Retinal pigment epithelial cell (primary cell): Measurements from ENCODE around the gene APP.

Source experiments
- DNase-seq: peaks from one replicate; pipeline ENCODE4 v3.0.0-alpha.2; 2010; ENCODE audit warnings: low read depth
- H3K4me3 ChIP-seq: 2 replicates; pipeline ENCODE4 v1.5.1; 2011; ENCODE audit warnings: mild to moderate bottlenecking, low read length, control low read depth, moderate library complexity
- TF ChIP-seq, protein P1 (sequence below): conservative IDR thresholded peaks from 2 replicates; pipeline ENCODE4 v1.5.1; 2011; ENCODE audit warnings: low read depth, low read length, control low read depth, inconsistent platforms

The APP gene

DNA sequence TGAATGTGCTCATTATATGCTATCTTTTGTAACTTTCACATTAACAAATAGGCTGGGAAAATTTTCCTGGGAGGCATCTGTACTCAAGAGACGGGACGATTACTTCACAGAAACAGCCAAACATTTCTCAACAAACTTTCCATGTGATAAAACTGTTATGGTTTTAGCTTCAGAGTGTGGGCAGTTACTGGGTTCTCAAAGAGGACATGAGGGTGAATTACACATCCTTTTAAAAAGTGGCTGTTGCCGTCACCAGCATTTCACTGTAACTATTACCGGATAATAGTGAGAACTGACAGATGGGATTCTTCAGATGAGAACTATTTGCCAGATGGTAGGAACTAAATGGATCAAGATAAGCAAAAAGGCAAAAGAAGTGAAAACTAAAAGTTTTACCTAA is 109.1 kb downstream of the APP start:
- DNase-seq: no peak
- TF ChIP-seq, protein P1, sequence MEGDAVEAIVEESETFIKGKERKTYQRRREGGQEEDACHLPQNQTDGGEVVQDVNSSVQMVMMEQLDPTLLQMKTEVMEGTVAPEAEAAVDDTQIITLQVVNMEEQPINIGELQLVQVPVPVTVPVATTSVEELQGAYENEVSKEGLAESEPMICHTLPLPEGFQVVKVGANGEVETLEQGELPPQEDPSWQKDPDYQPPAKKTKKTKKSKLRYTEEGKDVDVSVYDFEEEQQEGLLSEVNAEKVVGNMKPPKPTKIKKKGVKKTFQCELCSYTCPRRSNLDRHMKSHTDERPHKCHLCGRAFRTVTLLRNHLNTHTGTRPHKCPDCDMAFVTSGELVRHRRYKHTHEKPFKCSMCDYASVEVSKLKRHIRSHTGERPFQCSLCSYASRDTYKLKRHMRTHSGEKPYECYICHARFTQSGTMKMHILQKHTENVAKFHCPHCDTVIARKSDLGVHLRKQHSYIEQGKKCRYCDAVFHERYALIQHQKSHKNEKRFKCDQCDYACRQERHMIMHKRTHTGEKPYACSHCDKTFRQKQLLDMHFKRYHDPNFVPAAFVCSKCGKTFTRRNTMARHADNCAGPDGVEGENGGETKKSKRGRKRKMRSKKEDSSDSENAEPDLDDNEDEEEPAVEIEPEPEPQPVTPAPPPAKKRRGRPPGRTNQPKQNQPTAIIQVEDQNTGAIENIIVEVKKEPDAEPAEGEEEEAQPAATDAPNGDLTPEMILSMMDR: no peak
- no peak overlapping the region for H3K4me3 ChIP-seq

DNA sequence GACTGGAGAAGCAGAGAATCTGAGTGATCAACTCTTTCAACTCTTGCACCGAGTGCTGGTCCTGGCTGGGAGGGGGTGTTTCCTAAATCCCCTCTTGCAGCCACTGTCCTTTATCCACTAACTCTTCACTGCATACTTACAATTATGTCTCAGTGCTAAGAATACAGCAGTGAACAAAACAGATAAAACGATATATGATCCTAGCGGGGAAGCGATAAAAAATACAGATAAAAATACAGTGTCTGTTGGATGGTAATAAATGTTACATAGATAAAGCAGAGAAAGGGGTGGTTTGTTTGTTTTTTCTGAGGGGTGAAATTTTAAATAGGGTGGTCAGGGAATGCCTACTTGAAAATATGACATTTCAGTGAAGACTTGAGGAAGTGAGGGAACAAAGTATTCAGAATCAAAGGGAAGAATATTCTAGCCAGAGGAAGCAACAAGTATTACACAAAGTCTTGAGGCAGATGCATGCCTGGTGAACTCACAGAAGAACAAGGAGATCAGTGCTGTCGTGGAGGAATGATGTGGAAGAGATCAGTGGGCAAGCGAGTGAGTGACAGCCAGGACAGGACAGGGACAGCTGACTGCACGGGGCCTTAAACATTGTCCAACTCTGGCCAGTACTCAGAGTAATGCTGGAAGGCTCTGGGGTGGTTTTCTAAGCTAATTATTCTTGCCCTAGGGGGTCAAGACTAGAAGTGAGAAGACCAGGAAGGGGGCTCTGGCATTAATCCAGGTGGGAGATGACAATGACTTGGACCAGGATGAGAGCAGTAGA is 110.0 kb downstream of the APP start:
- no peak overlapping the region for H3K4me3 ChIP-seq
- TF ChIP-seq, protein P1: no peak
- DNase-seq: no peak

DNA sequence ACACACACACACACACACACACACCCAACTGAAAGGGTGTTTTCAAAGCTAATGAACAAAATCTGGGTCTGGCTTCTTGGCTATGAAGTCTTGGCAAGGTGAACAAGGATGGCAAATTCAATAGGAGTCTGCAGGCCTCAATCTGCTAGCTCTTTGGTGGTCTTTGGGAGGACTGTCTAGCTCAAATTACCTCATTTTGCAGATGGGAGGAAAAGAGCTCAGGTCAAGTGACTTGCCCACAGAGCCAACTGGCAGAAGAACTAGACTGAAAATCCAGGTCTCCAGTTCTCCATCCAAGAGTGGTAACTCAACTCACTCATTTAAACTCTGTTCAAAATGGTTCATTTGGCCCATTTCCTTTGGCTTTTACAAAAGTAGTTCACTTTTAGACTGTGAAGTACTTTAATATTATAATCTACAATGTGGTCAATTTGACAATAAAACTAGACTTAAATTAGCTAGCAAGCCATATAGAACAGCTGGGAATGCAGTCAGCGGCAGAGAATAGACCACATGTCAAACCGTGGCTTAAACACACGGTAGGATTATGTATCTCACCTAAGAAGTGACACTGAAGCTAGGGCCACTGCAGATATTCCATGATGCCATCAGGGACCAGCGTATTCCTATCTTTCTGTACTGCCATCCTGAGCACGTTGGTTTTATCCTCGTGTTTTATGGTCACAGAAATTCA is 112.9 kb downstream of the APP start:
- TF ChIP-seq, protein P1: no peak
- no peak for DNase-seq
- H3K4me3 ChIP-seq: no peak overlapping the region

DNA sequence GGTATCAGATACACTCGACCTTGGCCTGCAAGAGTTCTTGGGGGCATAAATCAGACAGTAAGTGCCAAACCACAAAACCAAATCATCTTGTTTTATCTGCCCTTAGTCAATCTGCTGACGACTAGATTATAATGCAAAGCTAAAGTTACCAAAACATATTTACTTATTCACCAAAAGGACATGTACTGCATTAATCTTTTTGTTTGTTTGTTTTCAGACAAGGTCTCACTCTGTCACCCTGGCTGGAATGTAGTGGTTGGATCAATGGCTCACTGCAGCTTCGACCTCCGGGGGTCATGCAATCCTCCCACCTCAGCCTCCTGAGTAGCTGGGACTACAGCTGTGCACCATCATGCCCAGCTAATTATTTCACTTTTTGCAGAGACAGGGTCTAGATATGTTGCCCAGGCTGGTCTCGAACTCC is 114.7 kb downstream of the APP start:
- TF ChIP-seq, protein P1: no peak
- DNase-seq: no peak
- H3K4me3 ChIP-seq: no peak overlapping the region

DNA sequence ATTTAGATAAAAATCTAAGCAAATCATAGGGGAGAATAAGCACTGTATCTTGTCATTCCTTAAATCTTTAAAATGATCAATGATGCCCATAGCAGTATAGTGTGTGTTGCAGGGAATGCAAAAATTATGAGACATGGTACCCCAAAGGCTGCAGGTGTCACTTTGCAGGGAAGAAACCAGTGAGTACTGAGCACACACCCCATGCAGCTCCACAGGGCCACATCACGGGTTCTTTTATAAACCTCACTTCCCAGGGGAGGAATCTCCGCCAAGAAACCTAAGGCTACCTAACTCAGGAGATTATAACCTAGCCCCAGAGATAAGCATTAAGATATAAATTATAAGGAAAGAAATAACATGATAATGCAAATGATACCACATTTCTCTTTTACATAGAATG is 115.6 kb downstream of the APP start:
- TF ChIP-seq, protein P1: no peak
- no peak for DNase-seq
- no peak overlapping the region for H3K4me3 ChIP-seq

DNA sequence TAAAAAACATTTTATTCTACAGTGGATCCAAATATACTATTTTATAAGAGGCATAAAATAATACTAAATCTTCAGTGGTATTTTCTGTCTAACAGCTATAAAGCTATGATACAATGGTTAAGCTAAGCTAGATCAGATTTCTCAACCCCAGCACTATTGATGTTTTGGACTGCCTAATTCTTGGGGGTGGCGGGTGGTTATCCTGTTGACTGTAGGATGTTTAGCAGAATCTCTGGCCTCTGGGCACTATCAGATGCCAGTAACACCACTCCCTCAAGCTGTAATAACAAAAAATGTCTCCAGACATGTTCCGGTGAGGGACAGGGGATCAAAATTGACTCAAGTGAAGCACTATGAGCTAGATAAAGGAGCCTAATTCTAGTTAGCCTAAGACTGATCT is 118.5 kb downstream of the APP start:
- no peak overlapping the region for H3K4me3 ChIP-seq
- no peak for DNase-seq
- TF ChIP-seq, protein P1: no peak

DNA sequence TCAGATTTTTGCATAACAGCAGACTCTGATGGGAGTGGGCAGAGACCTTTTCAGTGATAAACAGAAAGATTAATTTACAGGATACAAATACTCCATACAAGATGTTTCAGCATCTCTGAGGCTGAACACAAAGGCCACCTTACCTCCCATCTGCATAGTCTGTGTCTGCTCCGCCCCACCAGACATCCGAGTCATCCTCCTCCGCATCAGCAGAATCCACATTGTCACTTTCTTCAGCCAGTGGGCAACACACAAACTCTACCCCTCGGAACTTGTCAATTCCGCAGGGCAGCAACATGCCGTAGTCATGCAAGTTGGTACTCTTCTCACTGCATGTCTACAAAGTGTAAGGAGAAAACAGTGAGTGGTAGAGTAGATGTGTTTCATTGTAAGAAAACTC is 119.7 kb downstream of the APP start:
- TF ChIP-seq, protein P1: no peak
- DNase-seq: no peak
- H3K4me3 ChIP-seq: no peak overlapping the region
